ENCODE measurements around the gene INHBB. TPM values are rescaled to one million over a fixed set of nuclear protein-coding genes. Genes with fewer than 3 reads are reported as not detected.
"Not testable (repeated sequence)": the region's sequence is repeated elsewhere in the genome, so short reads cannot be mapped to it uniquely, and the experiment has no call there.

The INHBB gene
- total RNA-seq, 6 experiments from 2014 or later = 0.37 to 15.9 (median 9.6) TPM

- H3K4me1 ChIP-seq = no peaks in the 10 kb centered on the region
- intact Hi-C loops (cut with DNase I) = no loop called here
- H3K36me3 ChIP-seq = peaks cover 0 to 5% (median 0%) of the 10 kb centered on the region in 4 donors
- WGBS (ENCODE audit: insufficient coverage, low coverage, low lambda C conversion rate, missing lambda C conversion rate) = 75% methylated on average over 3 of the region's 5 CpGs
- DNase-seq = no peak
- H3K4me3 ChIP-seq = no peak overlapping the region
- H3K27me3 ChIP-seq = no peaks in the 10 kb centered on the region
- no peaks in the 10 kb centered on the region for H3K9me3 ChIP-seq
- no peak overlapping the region for H3K27ac ChIP-seq
- TF ChIP-seq CTCF (IDR thresholded peaks at IDR 0.05) (no peak), POLR2A (IDR thresholded peaks at IDR 0.05) (no peak)
- ATAC-seq = no peak
Measured at GRCh38 chr2:120305937-120306490, 39.9 kb upstream of the INHBB start.

- ATAC-seq = no peak
- intact Hi-C loops (cut with DNase I) = no loop called here
Measured at GRCh38 chr2:120307482-120307881, 38.5 kb upstream of the INHBB start.

GRCh38 chr2:120308038-120308910 lies 37.7 kb upstream of the INHBB start:
- peaks cover 0 to 5% (median 0%) of the 10 kb centered on the region in 4 donors for H3K4me1 ChIP-seq
- intact Hi-C loops (cut with DNase I) = no loop called here
- no peak for TF ChIP-seq CTCF (IDR thresholded peaks at IDR 0.05)
- no peak for TF ChIP-seq POLR2A (IDR thresholded peaks at IDR 0.05)
- DNase-seq = no peak
- WGBS (ENCODE audit: insufficient coverage, low coverage, low lambda C conversion rate, missing lambda C conversion rate) = 79% methylated on average over 7 of the region's 16 CpGs
- ATAC-seq = no peak
- H3K27ac ChIP-seq = no peak overlapping the region
- no peaks in the 10 kb centered on the region for H3K27me3 ChIP-seq
- no peak overlapping the region for H3K4me3 ChIP-seq
- H3K9me3 ChIP-seq = no peaks in the 10 kb centered on the region
- H3K36me3 ChIP-seq = no peaks in the 10 kb centered on the region

More at GRCh38 chr2:120307482-120307881, 38.5 kb upstream of the INHBB start:
- H3K4me3 ChIP-seq = no peak overlapping the region
- peaks cover 0 to 3% (median 0%) of the 10 kb centered on the region in 4 donors for H3K36me3 ChIP-seq
- 80% methylated on average over 1 of the region's 7 CpGs for WGBS (ENCODE audit: insufficient coverage, low coverage, low lambda C conversion rate, missing lambda C conversion rate)
- H3K27me3 ChIP-seq = no peaks in the 10 kb centered on the region
- no peak overlapping the region for H3K27ac ChIP-seq
- H3K9me3 ChIP-seq = no peaks in the 10 kb centered on the region
- no peak for TF ChIP-seq CTCF (IDR thresholded peaks at IDR 0.05)
- no peak for TF ChIP-seq POLR2A (IDR thresholded peaks at IDR 0.05)
- no peaks in the 10 kb centered on the region for H3K4me1 ChIP-seq
- no peak for DNase-seq

- whole genome bisulfite sequencing (ENCODE audit: insufficient coverage, low coverage, low lambda C conversion rate, missing lambda C conversion rate) = 92% methylated on average over 4 of the region's 6 CpGs
- Histone ChIP-seq H3K27ac (no peak overlapping the region), H3K27me3 (no peaks in the 10 kb centered on the region), H3K4me3 (no peak overlapping the region), H3K36me3 (no peaks in the 10 kb centered on the region), H3K4me1 (peaks cover 0 to 10% (median 0%) of the 10 kb centered on the region in 4 donors), H3K9me3 (no peaks in the 10 kb centered on the region)
- DNase-seq (no peak), ATAC-seq (no peak)
- intact Hi-C loops (cut with DNase I) = loop anchor here in 1 of 2 donors (10.0 kb wide), 1 partner anchor 365 kb away; no protein-coding TSS in a partner anchor
- TF ChIP-seq CTCF (IDR thresholded peaks at IDR 0.05) (no peak), POLR2A (IDR thresholded peaks at IDR 0.05) (no peak)
Measured at GRCh38 chr2:120310136-120310535, 35.8 kb upstream of the INHBB start.

- 91% methylated on average over 8 of the region's 8 CpGs for WGBS (ENCODE audit: insufficient coverage, low coverage, low lambda C conversion rate, missing lambda C conversion rate)
- H3K36me3 ChIP-seq, H3K27me3 ChIP-seq, ATAC-seq, H3K27ac ChIP-seq, H3K4me3 ChIP-seq, H3K9me3 ChIP-seq: not testable (repeated sequence)
- peak in 1 of 3 donors; percentile 22 for DNase-seq
- H3K4me1 ChIP-seq = peaks cover 0 to 10% (median 0%) of the 10 kb centered on the region in 4 donors
- intact Hi-C loops (cut with DNase I) = loop anchor here in 1 of 2 donors (10.0 kb wide), 1 partner anchor 364 kb away; no protein-coding TSS in a partner anchor
Measured at GRCh38 chr2:120310841-120311240, 35.1 kb upstream of the INHBB start.

All from right lobe of liver (tissue), 6 donors.